ENCODE data around the gene EIPR1. TPM values are rescaled to one million over a fixed set of nuclear protein-coding genes. Genes with fewer than 3 reads are reported as not detected.
"Not testable (repeated sequence)": the region's sequence is repeated elsewhere in the genome, so short reads cannot be mapped to it uniquely, and the experiment has no call there.

The EIPR1 gene
- total and polyA plus RNA-seq, 5 donors from 2014 or later, result 26.6 to 44.8 (median 33.7) TPM

DNA sequence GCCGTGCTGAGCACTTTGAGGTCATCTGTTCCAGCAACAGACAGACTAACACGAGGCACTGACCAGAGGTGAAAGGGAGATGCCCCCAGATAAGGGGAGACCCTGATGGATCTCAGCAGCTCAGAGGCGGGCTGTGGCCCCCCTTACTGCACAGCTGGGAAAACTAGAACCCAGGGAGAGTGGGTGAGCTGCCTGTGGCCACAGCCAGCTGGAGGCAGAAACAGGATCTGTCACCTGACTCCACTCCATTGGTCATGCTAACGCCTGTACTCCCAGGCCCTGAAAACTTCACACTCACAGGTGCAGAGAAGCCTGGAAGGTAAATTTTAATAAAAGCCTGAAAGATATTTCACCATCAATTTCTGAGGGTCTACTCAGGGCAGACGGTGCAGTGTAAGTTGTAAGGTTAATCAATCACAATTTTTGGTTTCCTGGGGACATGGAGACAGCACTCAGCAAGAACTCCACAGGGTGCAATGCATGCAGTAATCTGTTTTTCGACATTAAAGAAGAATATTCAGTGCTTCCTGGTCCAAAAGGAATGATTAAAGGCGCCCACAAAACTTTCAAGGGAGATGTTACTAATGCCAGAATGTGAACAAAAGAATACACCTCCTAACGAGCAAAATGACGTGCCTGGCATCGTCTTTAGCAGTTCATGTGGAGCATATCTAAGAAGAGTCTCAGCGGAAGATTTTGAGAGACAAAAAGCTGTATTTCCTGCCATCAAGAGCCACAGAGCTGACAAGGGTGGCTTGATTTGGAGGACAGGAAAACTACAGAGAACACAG is 173.4 kb downstream of the EIPR1 start:
- peaks cover 14% of the 10 kb centered on the region for H3K36me3 Mint-ChIP-seq
- Histone ChIP-seq H3K9me3 (ENCODE audit: control insufficient read depth in 2 of 2, low read length in 2 of 2) (no peaks in the 10 kb centered on the region), H3K4me3 (ENCODE audit: low read depth, low read length) (no peak overlapping the region), H3K4me1 (ENCODE audit: control insufficient read depth, insufficient read depth, low read length, poor library complexity, severe bottlenecking) (no peaks in the 10 kb centered on the region), H3K36me3 (ENCODE audit: control insufficient read depth, insufficient read depth, low read length) (peaks cover 10% of the 10 kb centered on the region), H3K27ac (ENCODE audit: insufficient read depth, low read length, poor library complexity, severe bottlenecking) (no peak overlapping the region), H3K27me3 (ENCODE audit: control insufficient read depth, insufficient read depth, low read length) (no peaks in the 10 kb centered on the region)
- ATAC-seq (ENCODE audit: low read depth in 2 of 2) (no peak), DNase-seq (no peak)
- no peaks in the 10 kb centered on the region for H3K27me3 Mint-ChIP-seq
- H3K27ac Mint-ChIP-seq, result no peak overlapping the region
- no peak overlapping the region for H3K4me3 Mint-ChIP-seq
- H3K9me3 Mint-ChIP-seq, result peaks cover 0 to 1% (median 0%) of the 10 kb centered on the region in 7 donors
- H3K4me1 Mint-ChIP-seq, result peaks cover 0 to 2% (median 0%) of the 10 kb centered on the region in 4 donors

DNA sequence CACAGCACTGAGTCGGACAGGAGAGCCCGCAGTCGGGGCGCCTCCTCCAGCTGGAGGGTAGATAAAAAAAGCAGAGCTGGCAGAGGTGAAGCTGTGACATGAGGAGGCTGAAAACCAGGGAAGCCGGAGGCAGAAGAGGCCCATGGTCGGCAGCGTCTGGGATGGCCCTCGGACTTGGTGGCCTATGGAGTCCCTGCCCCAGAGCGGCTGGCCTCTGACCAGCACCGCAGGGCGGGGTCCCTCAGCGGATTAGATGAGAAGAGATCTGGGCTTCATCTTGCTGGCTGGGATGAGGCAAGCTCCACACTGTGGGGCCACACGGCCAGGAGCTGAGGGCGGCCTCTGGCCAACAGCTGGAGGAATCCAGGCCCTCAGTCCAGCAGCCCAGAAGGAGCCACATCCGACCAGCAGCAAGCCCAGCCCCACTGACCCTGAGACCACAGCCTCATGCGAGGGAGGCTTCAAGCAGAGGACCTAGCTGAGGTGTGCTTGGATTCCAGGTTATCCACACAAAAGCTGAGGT is 174.1 kb downstream of the EIPR1 start:
- Mint-ChIP-seq H3K36me3 (peaks cover 14% of the 10 kb centered on the region), H3K27me3 (no peaks in the 10 kb centered on the region), H3K4me3 (no peak overlapping the region), H3K4me1 (peaks cover 0 to 2% (median 0%) of the 10 kb centered on the region in 4 donors), H3K9me3 (peaks cover 0 to 1% (median 0%) of the 10 kb centered on the region in 7 donors), H3K27ac (no peak overlapping the region)
- H3K4me3 ChIP-seq (ENCODE audit: low read depth, low read length), result no peak overlapping the region
- ATAC-seq (ENCODE audit: low read depth in 2 of 2) (no peak), DNase-seq (no peak)
- H3K9me3 ChIP-seq (ENCODE audit: control insufficient read depth in 2 of 2, low read length in 2 of 2), result no peaks in the 10 kb centered on the region
- no peaks in the 10 kb centered on the region for H3K27me3 ChIP-seq (ENCODE audit: control insufficient read depth, insufficient read depth, low read length)
- H3K27ac ChIP-seq (ENCODE audit: insufficient read depth, low read length, poor library complexity, severe bottlenecking), result no peak overlapping the region
- H3K4me1 ChIP-seq (ENCODE audit: control insufficient read depth, insufficient read depth, low read length, poor library complexity, severe bottlenecking), result no peaks in the 10 kb centered on the region
- peaks cover 10% of the 10 kb centered on the region for H3K36me3 ChIP-seq (ENCODE audit: control insufficient read depth, insufficient read depth, low read length)

DNA sequence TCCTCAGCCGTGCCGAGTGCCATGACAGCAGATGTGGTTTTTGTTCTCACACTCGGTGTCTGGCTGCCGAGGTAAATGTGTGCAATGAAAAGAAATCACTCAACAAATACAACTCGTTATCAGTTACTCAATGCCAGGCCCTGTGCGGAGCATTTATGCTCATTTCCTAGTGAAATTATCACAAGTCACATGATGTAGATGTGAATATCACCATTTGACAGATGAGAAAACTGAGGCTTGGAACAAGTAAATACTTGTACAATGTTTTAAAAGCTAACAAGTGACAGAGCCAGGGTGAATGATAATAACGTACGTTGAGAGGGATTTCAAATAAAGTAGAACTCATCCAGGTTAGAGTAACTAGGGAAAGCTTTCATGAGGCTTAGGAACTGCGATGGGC is 174.7 kb downstream of the EIPR1 start:
- Mint-ChIP-seq H3K36me3 (peaks cover 14% of the 10 kb centered on the region), H3K27ac (no peak overlapping the region), H3K27me3 (no peaks in the 10 kb centered on the region), H3K9me3 (peaks cover 0 to 1% (median 0%) of the 10 kb centered on the region in 7 donors), H3K4me3 (no peak overlapping the region), H3K4me1 (peaks cover 0 to 2% (median 0%) of the 10 kb centered on the region in 4 donors)
- no peak overlapping the region for H3K4me3 ChIP-seq (ENCODE audit: low read depth, low read length)
- DNase-seq, result no peak
- no peaks in the 10 kb centered on the region for H3K9me3 ChIP-seq (ENCODE audit: control insufficient read depth in 2 of 2, low read length in 2 of 2)
- H3K27ac ChIP-seq (ENCODE audit: insufficient read depth, low read length, poor library complexity, severe bottlenecking), result no peak overlapping the region
- H3K4me1 ChIP-seq (ENCODE audit: control insufficient read depth, insufficient read depth, low read length, poor library complexity, severe bottlenecking), result no peaks in the 10 kb centered on the region
- no peaks in the 10 kb centered on the region for H3K27me3 ChIP-seq (ENCODE audit: control insufficient read depth, insufficient read depth, low read length)
- no peak for ATAC-seq (ENCODE audit: low read depth in 2 of 2)
- peaks cover 10% of the 10 kb centered on the region for H3K36me3 ChIP-seq (ENCODE audit: control insufficient read depth, insufficient read depth, low read length)

DNA sequence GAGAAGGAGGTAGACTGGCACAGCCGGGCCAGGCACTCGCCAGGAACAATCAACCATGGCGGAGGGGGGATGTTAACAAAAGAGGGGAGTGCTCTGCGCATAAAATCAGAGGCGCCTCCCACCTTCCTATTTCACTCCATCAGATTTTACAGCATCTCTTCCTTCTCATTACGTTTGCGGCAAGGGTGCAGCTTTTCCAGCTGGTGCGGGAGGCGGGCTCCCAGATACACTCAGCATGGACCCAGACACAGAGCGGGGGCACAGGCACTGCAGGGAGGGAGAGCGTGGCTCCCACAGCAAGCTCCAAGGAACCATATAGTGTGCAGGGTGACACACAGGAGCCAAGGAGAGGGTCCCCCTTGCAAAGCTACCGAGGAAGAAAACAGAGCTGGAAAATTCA is 176.3 kb downstream of the EIPR1 start:
- H3K27me3 Mint-ChIP-seq, result no peaks in the 10 kb centered on the region
- ATAC-seq (ENCODE audit: low read depth in 2 of 2), result no peak
- Histone ChIP-seq H3K27me3 (ENCODE audit: control insufficient read depth, insufficient read depth, low read length) (no peaks in the 10 kb centered on the region), H3K36me3 (ENCODE audit: control insufficient read depth, insufficient read depth, low read length) (peaks cover 16% of the 10 kb centered on the region), H3K4me3 (ENCODE audit: low read depth, low read length) (no peak overlapping the region), H3K27ac (ENCODE audit: insufficient read depth, low read length, poor library complexity, severe bottlenecking) (no peak overlapping the region), H3K9me3 (ENCODE audit: control insufficient read depth in 2 of 2, low read length in 2 of 2) (no peaks in the 10 kb centered on the region), H3K4me1 (ENCODE audit: control insufficient read depth, insufficient read depth, low read length, poor library complexity, severe bottlenecking) (no peaks in the 10 kb centered on the region)
- H3K4me3 Mint-ChIP-seq, result no peak overlapping the region
- H3K4me1 Mint-ChIP-seq, result peaks cover 0 to 2% (median 0%) of the 10 kb centered on the region in 4 donors
- H3K9me3 Mint-ChIP-seq, result peaks cover 0 to 1% (median 0%) of the 10 kb centered on the region in 7 donors
- no peak overlapping the region for H3K27ac Mint-ChIP-seq
- peaks cover 20% of the 10 kb centered on the region for H3K36me3 Mint-ChIP-seq
- DNase-seq, result no peak

DNA sequence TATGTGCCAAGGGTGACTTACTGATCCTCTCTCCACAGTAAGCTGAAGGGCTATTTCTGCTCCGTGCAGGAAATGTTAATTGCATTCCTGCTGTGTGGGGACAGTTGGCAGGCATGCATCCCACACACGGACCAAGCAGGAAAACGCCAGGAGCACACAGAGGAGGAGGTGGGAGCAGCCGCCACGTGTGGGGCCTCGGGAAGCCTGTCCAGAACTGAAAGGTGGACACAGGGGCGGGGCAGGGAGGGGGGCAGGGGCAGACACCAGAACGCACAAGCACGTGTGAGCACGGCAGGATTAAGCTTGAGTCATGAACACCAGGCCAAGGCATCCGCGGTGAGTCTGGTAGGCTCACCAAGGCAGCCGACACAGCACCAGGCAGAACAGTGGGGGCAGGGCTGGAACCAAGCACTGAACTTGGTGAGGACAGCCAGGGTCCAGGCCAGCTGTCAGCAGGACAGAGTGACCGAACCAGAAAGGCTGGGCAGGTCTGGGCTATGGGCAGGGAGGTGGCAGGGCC is 177.1 kb downstream of the EIPR1 start:
- Mint-ChIP-seq H3K9me3 (peaks cover 0 to 1% (median 0%) of the 10 kb centered on the region in 7 donors), H3K27ac (no peak overlapping the region), H3K36me3 (peaks cover 19% of the 10 kb centered on the region), H3K27me3 (no peaks in the 10 kb centered on the region), H3K4me3 (no peak overlapping the region), H3K4me1 (no peaks in the 10 kb centered on the region)
- no peak overlapping the region for H3K4me3 ChIP-seq (ENCODE audit: low read depth, low read length)
- H3K4me1 ChIP-seq (ENCODE audit: control insufficient read depth, insufficient read depth, low read length, poor library complexity, severe bottlenecking), result no peaks in the 10 kb centered on the region
- no peak overlapping the region for H3K27ac ChIP-seq (ENCODE audit: insufficient read depth, low read length, poor library complexity, severe bottlenecking)
- no peaks in the 10 kb centered on the region for H3K9me3 ChIP-seq (ENCODE audit: control insufficient read depth in 2 of 2, low read length in 2 of 2)
- no peaks in the 10 kb centered on the region for H3K27me3 ChIP-seq (ENCODE audit: control insufficient read depth, insufficient read depth, low read length)
- H3K36me3 ChIP-seq (ENCODE audit: control insufficient read depth, insufficient read depth, low read length), result peaks cover 21% of the 10 kb centered on the region
- no peak for ATAC-seq (ENCODE audit: low read depth in 2 of 2)
- no peak for DNase-seq

DNA sequence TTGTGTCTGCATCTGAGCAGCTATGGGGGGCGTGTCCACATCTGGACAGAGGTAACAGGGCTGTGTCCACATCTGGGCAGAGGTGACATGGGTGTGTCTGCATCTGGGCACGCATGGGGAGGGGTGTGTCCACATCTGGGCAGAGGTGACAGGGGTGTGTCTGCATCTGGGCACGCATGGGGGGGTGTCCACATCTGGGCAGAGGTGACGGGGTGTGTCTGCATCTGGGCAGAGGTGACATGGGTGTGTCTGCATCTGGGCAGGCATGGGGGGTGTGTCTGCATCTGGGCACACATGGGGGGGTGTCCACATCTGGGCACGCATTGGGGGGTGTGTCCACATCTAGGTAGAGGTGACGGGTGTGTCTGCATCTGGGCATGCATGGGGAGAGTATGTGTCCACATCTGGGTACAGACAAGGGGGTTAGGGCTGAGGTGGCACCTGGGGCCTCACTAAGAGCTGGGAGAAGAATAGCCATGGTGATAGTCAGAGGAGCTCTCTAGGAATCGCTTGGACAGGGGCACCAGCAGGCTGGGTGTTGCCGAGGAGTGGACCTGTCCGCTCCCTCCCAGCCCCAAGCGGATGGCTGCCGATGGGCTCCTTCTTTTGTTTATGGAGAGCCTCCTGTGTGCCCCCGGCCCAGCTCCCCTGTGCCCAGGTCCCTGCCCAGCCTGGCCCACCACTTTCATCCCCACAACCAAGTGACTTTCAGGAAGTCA is 177.8 kb downstream of the EIPR1 start:
- no peak for ATAC-seq (ENCODE audit: low read depth in 2 of 2)
- no peaks in the 10 kb centered on the region for H3K27me3 ChIP-seq (ENCODE audit: control insufficient read depth, insufficient read depth, low read length)
- Mint-ChIP-seq H3K4me3 (no peak overlapping the region), H3K9me3 (peaks cover 0 to 1% (median 0%) of the 10 kb centered on the region in 7 donors), H3K27me3 (no peaks in the 10 kb centered on the region), H3K36me3 (peaks cover 26% of the 10 kb centered on the region), H3K4me1 (no peaks in the 10 kb centered on the region), H3K27ac (peak overlapping the region in 2 of 3 donors; percentile 47 to 51)
- DNase-seq, result no peak
- H3K36me3 ChIP-seq (ENCODE audit: control insufficient read depth, insufficient read depth, low read length), result peaks cover 17% of the 10 kb centered on the region
- H3K9me3 ChIP-seq (ENCODE audit: control insufficient read depth in 2 of 2, low read length in 2 of 2), result no peaks in the 10 kb centered on the region
- no peak overlapping the region for H3K4me3 ChIP-seq (ENCODE audit: low read depth, low read length)
- no peaks in the 10 kb centered on the region for H3K4me1 ChIP-seq (ENCODE audit: control insufficient read depth, insufficient read depth, low read length, poor library complexity, severe bottlenecking)
- no peak overlapping the region for H3K27ac ChIP-seq (ENCODE audit: insufficient read depth, low read length, poor library complexity, severe bottlenecking)

DNA sequence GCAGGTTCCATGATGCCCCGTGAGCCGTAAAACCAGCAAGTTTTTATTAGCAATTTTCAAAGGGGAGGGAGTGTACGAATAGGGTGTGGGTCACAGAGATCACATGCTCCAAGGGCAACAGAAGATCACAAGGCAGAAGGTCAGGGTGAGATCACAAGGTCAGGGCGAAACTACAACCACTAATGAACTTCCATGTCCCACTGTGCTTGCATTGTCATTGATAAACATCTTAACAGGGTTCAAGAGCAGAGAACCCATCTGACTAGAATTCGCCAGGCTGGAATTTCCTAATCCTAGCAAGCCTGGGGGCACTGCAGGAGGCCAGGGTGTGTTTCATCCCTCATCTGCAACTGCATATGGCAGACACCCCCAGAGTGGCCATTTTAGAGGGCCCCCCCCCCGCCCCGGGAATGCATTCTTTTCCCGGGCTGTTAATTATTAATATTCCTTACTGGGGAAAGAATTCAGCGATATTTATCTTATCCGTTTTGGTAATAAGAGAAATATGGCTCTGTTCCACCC is 178.9 kb downstream of the EIPR1 start:
- Mint-ChIP-seq H3K27ac (peak overlapping the region in 2 of 3 donors; percentile 55 to 82), H3K4me3 (peak overlapping the region in 1 of 4 donors; percentile 21), H3K36me3 (peaks cover 29% of the 10 kb centered on the region)

More for the DNA sequence above, 178.9 kb downstream of the EIPR1 start:
- not testable (repeated sequence) for H3K4me1 ChIP-seq (ENCODE audit: control insufficient read depth, insufficient read depth, low read length, poor library complexity, severe bottlenecking); H3K27ac ChIP-seq (ENCODE audit: insufficient read depth, low read length, poor library complexity, severe bottlenecking); H3K27me3 Mint-ChIP-seq; H3K9me3 ChIP-seq (ENCODE audit: control insufficient read depth in 2 of 2, low read length in 2 of 2); H3K4me3 ChIP-seq (ENCODE audit: low read depth, low read length); DNase-seq; H3K27me3 ChIP-seq (ENCODE audit: control insufficient read depth, insufficient read depth, low read length); H3K4me1 Mint-ChIP-seq; H3K9me3 Mint-ChIP-seq; ATAC-seq (ENCODE audit: low read depth in 2 of 2)
- peaks cover 16% of the 10 kb centered on the region for H3K36me3 ChIP-seq (ENCODE audit: control insufficient read depth, insufficient read depth, low read length)

Data from CD4-positive, CD25-positive, alpha-beta regulatory T cell (primary cell).